Measurements from ENCODE around the gene TPMT.

- no peak for TF ChIP-seq CTCF (IDR thresholded peaks at IDR 0.05)
- no peak for TF ChIP-seq POLR2A (IDR thresholded peaks at IDR 0.05)
Measured at GRCh38 chr6:18136260-18136659, 18.6 kb downstream of the TPMT start.
